Lung (tissue), 12 donors: Measurements from ENCODE around the gene FBXO38. TPM values are rescaled to one million over a fixed set of nuclear protein-coding genes. Genes with fewer than 3 reads are reported as not detected.

Experiments
- ATAC-seq: fragments of 200-7000 bp; cut with Tn5 transposase; one replicate; pipeline ENCODE4 v1.9.1; 2020; ENCODE audit warnings: moderate number of reproducible peaks; ENCODE audit not compliant: insufficient read depth, low FRiP score
- DNase-seq, 3 donors: peaks; one replicate each; pipeline ENCODE4 v3.0.0-alpha.2; 2013 to 2017
- H3K27ac ChIP-seq, 2 donors: one replicate each; pipeline ENCODE4 v1.5.1; 2013; ENCODE audit warnings: mild to moderate bottlenecking in 2 of 2, moderate library complexity in 2 of 2, control low read depth in 1 of 2, inconsistent platforms in 1 of 2, low read depth in 1 of 2, low read length in 1 of 2
- H3K27me3 ChIP-seq, 3 donors: one replicate each; pipeline ENCODE4 v1.5.1; 2013; ENCODE audit warnings: low read length in 2 of 3; ENCODE audit not compliant: control insufficient read depth in 3 of 3, insufficient read depth in 3 of 3
- H3K36me3 ChIP-seq, 4 donors: one replicate each; pipeline ENCODE4 v1.5.1; 2013; ENCODE audit warnings: low read length in 4 of 4, mild to moderate bottlenecking in 1 of 4, moderate library complexity in 1 of 4; ENCODE audit not compliant: control insufficient read depth in 4 of 4, insufficient read depth in 4 of 4
- H3K4me1 ChIP-seq, 5 donors: one replicate each; pipeline ENCODE4 v1.5.1; 2013; ENCODE audit warnings: low read length in 5 of 5, mild to moderate bottlenecking in 2 of 5, moderate library complexity in 1 of 5; ENCODE audit not compliant: control insufficient read depth in 5 of 5, insufficient read depth in 5 of 5
- H3K4me3 ChIP-seq: one replicate; pipeline ENCODE4 v1.5.1; 2013; ENCODE audit warnings: mild to moderate bottlenecking, control low read depth, moderate library complexity
- H3K9ac ChIP-seq, 2 donors: one replicate each; pipeline ENCODE4 v1.5.1; 2013; ENCODE audit warnings: low read length in 2 of 2, control low read depth in 1 of 2; ENCODE audit not compliant: insufficient read depth in 1 of 2
- H3K9me3 ChIP-seq, 4 donors: one replicate each; pipeline ENCODE4 v1.5.1; 2013; ENCODE audit warnings: low read length in 3 of 4, mild to moderate bottlenecking in 1 of 4, moderate library complexity in 1 of 4; ENCODE audit not compliant: control insufficient read depth in 4 of 4, insufficient read depth in 3 of 4
- WGBS, 2 donors: extraction: QIAGEN DNeasy Blood & Tissue Kit; methylation state at CpG; one replicate each; pipeline ENCODE4 v1.1.7; 2013; 5-methylcytosine and 5-hydroxymethylcytosine counted together
- polyA plus RNA-seq, 2 donors: library from polyadenylated mRNA; stranded (reverse); fragments of 200-250 nt; gene quantifications; one replicate each; pipeline ENCODE4 v1.2.1, GENCODE V29; 2013
- total RNA-seq, 2 donors: library from RNA; depleted of rRNA in 1 of 2; stranded (reverse); fragments of >200 nt in 1 of 2; gene quantifications; one replicate each; pipeline ENCODE4 v1.2.1, GENCODE V29; 2014 to 2021
- TF ChIP-seq, protein P1 (sequence below): IDR thresholded peaks from 2 replicates; pipeline ENCODE4 v1.5.1; 2012; ENCODE audit warnings: mild to moderate bottlenecking; ENCODE audit errors: control extremely low read depth, extremely low read depth
- donor health status: control.
- donor health status: control.
- donor health status: Bipolar disorder and iron deficiency.
- donor health status: healthy.
- donor health status: DM: yes; HTN: yes; CAD: no.

The FBXO38 gene
- total and polyA plus RNA-seq, 4 donors: 18.5 to 77.2 (median 41.7) TPM

DNA sequence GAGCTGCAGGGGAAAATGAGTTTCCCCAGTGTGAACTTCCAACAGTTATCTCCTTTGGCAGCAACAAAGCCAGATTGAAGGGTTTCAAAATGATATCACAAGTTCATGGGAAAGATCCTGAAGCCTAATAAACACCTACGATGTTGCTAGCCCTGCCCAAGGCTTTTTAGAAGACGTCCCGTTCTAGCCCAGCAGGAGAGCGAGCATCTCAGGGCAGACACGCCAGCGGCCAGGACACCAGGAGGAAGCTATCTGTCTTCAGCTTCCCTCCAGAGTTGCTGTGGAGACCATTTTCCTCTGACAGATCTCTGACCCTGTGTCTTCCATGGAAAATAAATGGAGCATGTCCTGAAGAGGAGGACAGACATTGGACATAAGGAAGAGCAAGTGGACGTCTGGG, 98.4 kb downstream of the FBXO38 start:
- Histone ChIP-seq H3K9me3 (no peaks in the 10 kb centered on the region), H3K4me1 (no peaks in the 10 kb centered on the region), H3K36me3 (no peaks in the 10 kb centered on the region), H3K4me3 (no peak overlapping the region), H3K27me3 (no peaks in the 10 kb centered on the region), H3K27ac (no peak overlapping the region), H3K9ac (no peak overlapping the region)
- DNase-seq (peak in 1 of 3 donors; percentile 52), ATAC-seq (no peak)
- 53 to 65% methylated on average over 7 of the region's 7 CpGs for WGBS, 2 donors
- TF ChIP-seq, protein P1, sequence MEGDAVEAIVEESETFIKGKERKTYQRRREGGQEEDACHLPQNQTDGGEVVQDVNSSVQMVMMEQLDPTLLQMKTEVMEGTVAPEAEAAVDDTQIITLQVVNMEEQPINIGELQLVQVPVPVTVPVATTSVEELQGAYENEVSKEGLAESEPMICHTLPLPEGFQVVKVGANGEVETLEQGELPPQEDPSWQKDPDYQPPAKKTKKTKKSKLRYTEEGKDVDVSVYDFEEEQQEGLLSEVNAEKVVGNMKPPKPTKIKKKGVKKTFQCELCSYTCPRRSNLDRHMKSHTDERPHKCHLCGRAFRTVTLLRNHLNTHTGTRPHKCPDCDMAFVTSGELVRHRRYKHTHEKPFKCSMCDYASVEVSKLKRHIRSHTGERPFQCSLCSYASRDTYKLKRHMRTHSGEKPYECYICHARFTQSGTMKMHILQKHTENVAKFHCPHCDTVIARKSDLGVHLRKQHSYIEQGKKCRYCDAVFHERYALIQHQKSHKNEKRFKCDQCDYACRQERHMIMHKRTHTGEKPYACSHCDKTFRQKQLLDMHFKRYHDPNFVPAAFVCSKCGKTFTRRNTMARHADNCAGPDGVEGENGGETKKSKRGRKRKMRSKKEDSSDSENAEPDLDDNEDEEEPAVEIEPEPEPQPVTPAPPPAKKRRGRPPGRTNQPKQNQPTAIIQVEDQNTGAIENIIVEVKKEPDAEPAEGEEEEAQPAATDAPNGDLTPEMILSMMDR: no peak

DNA sequence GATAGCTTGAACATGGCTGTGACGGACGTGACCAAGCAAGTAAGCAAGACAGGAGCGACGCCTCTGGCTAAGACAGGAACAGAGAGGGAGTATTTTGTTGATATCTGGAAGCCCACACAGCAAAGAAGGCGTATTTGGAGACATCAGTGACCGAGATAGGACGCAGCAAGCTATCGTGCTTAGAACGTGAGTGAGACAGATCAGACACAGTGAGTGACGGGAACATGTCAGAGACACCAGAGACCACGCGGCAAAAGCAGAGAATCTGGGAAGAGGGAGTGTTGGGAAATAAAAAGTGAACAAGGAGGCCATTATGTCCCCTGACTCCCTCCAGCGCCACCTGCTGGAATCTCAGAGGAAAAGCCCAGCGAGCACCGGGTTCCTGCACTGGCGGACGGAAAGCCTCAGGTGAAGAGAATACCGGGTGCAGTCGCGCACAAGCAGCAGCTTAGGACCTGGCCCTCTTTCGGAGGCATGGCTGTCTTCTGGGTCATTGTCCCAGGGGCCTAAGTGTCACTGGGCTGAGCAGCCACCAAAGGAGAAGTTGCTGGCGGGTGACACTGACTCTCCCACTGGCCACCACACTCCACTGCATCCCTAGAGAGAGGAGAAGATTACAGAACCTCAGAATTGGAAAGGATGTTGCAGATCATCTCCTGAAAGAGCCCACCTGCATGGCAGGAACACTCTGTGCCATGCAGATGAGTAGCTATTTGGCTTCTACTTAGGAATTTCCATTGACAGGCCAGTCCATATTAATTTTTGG, 99.1 kb downstream of the FBXO38 start:
- H3K27ac ChIP-seq: no peak overlapping the region
- H3K27me3 ChIP-seq: no peaks in the 10 kb centered on the region
- no peaks in the 10 kb centered on the region for H3K9me3 ChIP-seq
- peak; percentile 23 to 25 (median 24) for DNase-seq
- H3K9ac ChIP-seq: no peak overlapping the region
- no peak overlapping the region for H3K4me3 ChIP-seq
- no peaks in the 10 kb centered on the region for H3K36me3 ChIP-seq
- H3K4me1 ChIP-seq: no peaks in the 10 kb centered on the region
- TF ChIP-seq, protein P1: peak; percentile 33
- WGBS, 2 donors: 45 to 53% methylated on average over 22 of the region's 22 CpGs
- ATAC-seq: peak; percentile 66

DNA sequence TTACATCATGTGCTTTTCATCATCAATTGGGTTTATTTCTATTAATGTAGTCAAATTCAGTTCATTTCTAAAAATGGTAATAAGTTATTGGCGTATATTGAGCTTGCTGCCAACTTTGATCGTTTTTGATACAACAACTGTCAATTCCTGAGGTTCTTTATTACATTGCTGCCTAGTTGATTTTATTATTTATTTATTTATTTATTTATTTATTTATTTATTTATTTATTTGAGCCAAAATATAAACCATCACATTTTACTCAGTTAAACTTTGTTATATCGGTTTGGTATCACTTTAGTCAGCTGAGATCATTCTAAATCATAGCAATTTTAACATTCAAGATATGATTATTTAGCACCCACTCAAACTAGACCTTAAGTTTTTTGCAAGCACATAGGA, 100.0 kb downstream of the FBXO38 start:
- 92 to 93% methylated on average over 3 of the region's 3 CpGs for WGBS, 2 donors
- Histone ChIP-seq H3K27ac (no peak overlapping the region), H3K9ac (no peak overlapping the region), H3K4me1 (no peaks in the 10 kb centered on the region), H3K9me3 (no peaks in the 10 kb centered on the region), H3K36me3 (no peaks in the 10 kb centered on the region), H3K27me3 (no peaks in the 10 kb centered on the region), H3K4me3 (no peak overlapping the region)
- DNase-seq: no peak
- TF ChIP-seq, protein P1: no peak
- ATAC-seq: no peak

DNA sequence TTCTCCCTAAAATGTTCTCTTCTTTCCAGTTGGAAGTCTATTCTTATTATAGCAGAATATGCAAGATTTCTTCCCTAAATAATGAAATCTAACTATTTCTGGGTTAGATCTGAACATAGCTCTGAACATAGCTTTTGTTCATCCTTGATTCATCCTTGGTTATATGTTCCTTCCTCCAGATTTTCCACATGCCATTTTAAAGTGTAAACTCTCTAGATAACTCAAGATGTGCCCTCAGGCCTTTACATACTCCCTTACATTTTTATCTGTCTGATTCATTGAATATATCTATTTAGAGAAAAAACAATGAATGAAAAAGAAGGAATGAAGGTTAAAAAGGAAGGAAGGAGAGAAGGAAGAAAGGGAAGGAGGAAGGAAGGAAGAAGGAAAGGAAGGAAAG, 100.9 kb downstream of the FBXO38 start:
- no peaks in the 10 kb centered on the region for H3K4me1 ChIP-seq
- no peaks in the 10 kb centered on the region for H3K27me3 ChIP-seq
- TF ChIP-seq, protein P1: no peak
- H3K36me3 ChIP-seq: no peaks in the 10 kb centered on the region
- no peaks in the 10 kb centered on the region for H3K9me3 ChIP-seq
- H3K9ac ChIP-seq: no peak overlapping the region
- ATAC-seq: no peak
- DNase-seq: no peak
- H3K4me3 ChIP-seq: no peak overlapping the region
- no peak overlapping the region for H3K27ac ChIP-seq
